Measurements from ENCODE around the gene RAP1B.

RAP1B gene

GRCh38 chr12:68622250-68622649 is 11.6 kb downstream of the RAP1B start:
- TF ChIP-seq CTCF (IDR thresholded peaks at IDR 0.05; ENCODE audit: control insufficient read depth, extremely low read depth, insufficient read depth) = no peak
- DNase-seq (ENCODE audit: low read depth) = no peak
- H3K4me3 ChIP-seq (ENCODE audit: low read depth, low read length) = no peak overlapping the region

- H3K4me3 ChIP-seq (ENCODE audit: low read depth, low read length) = no peak overlapping the region
- no peak for DNase-seq (ENCODE audit: low read depth)
- no peak for TF ChIP-seq CTCF (IDR thresholded peaks at IDR 0.05; ENCODE audit: control insufficient read depth, extremely low read depth, insufficient read depth)
Measured at GRCh38 chr12:68623059-68623458, 12.4 kb downstream of the RAP1B start.

GRCh38 chr12:68623984-68624383 is 13.3 kb downstream of the RAP1B start:
- no peak overlapping the region for H3K4me3 ChIP-seq (ENCODE audit: low read depth, low read length)
- TF ChIP-seq CTCF (IDR thresholded peaks at IDR 0.05; ENCODE audit: control insufficient read depth, extremely low read depth, insufficient read depth) = no peak
- DNase-seq (ENCODE audit: low read depth) = no peak

GRCh38 chr12:68624933-68625332 is 14.2 kb downstream of the RAP1B start:
- no peak for DNase-seq (ENCODE audit: low read depth)
- TF ChIP-seq CTCF (IDR thresholded peaks at IDR 0.05; ENCODE audit: control insufficient read depth, extremely low read depth, insufficient read depth) = no peak
- H3K4me3 ChIP-seq (ENCODE audit: low read depth, low read length) = no peak overlapping the region

- no peak for TF ChIP-seq CTCF (IDR thresholded peaks at IDR 0.05; ENCODE audit: control insufficient read depth, extremely low read depth, insufficient read depth)
- H3K4me3 ChIP-seq (ENCODE audit: low read depth, low read length) = no peak overlapping the region
- no peak for DNase-seq (ENCODE audit: low read depth)
Measured at GRCh38 chr12:68627673-68628319, 17.1 kb downstream of the RAP1B start.

- TF ChIP-seq CTCF (IDR thresholded peaks at IDR 0.05; ENCODE audit: control insufficient read depth, extremely low read depth, insufficient read depth) = no peak
- no peak overlapping the region for H3K4me3 ChIP-seq (ENCODE audit: low read depth, low read length)
- DNase-seq (ENCODE audit: low read depth) = no peak
Measured at GRCh38 chr12:68628698-68629097, 18.0 kb downstream of the RAP1B start.

GRCh38 chr12:68630050-68630449 is 19.4 kb downstream of the RAP1B start:
- no peak overlapping the region for H3K4me3 ChIP-seq (ENCODE audit: low read depth, low read length)
- TF ChIP-seq CTCF (IDR thresholded peaks at IDR 0.05; ENCODE audit: control insufficient read depth, extremely low read depth, insufficient read depth) = no peak
- DNase-seq (ENCODE audit: low read depth) = no peak

Data from LNCaP clone FGC (cell line).